Parathyroid adenoma (tissue), 2 donors: ENCODE measurements around the gene SLC4A8.

Source experiments
- H2AFZ ChIP-seq: fragments of 300-600 bp; sonication (generic); one replicate; pipeline ENCODE4 v1.7.0; 2017; ENCODE audit warnings: antibody characterized with exemption, mild to moderate bottlenecking
- H3K27ac ChIP-seq: fragments of 300-600 bp; sonication (generic); one replicate; pipeline ENCODE4 v1.7.0; 2017
- H3K27me3 ChIP-seq: fragments of 300-600 bp; sonication (generic); one replicate; pipeline ENCODE4 v1.7.0; 2017; ENCODE audit warnings: low read length; ENCODE audit not compliant: control insufficient read depth, insufficient read depth
- H3K36me3 ChIP-seq: fragments of 300-600 bp; sonication (generic); one replicate; pipeline ENCODE4 v1.7.0; 2017; ENCODE audit warnings: low read length; ENCODE audit not compliant: control insufficient read depth, insufficient read depth
- H3K4me1 ChIP-seq: fragments of 300-600 bp; sonication (generic); one replicate; pipeline ENCODE4 v1.7.0; 2017; ENCODE audit warnings: control low read depth
- H3K4me2 ChIP-seq: fragments of 300-600 bp; sonication (generic); one replicate; pipeline ENCODE4 v1.7.0; 2017; ENCODE audit warnings: low read length
- H3K4me3 ChIP-seq: fragments of 300-600 bp; sonication (generic); one replicate; pipeline ENCODE4 v1.7.0; 2017; ENCODE audit warnings: low read depth, low read length
- H3K79me2 ChIP-seq: fragments of 300-600 bp; sonication (generic); one replicate; pipeline ENCODE4 v1.7.0; 2017; ENCODE audit warnings: control low read depth
- H3K9ac ChIP-seq: fragments of 300-600 bp; sonication (generic); one replicate; pipeline ENCODE4 v1.7.0; 2017; ENCODE audit warnings: mild to moderate bottlenecking
- H3K9me3 ChIP-seq: fragments of 300-600 bp; sonication (generic); one replicate; pipeline ENCODE4 v1.7.0; 2017; ENCODE audit warnings: low read length; ENCODE audit not compliant: control insufficient read depth
- TF ChIP-seq, protein P1 (sequence below): fragments of 300-600 bp; sonication (generic); IDR thresholded peaks from one replicate; pipeline ENCODE4 v1.7.0; 2017; ENCODE audit warnings: antibody characterized with exemption, mild to moderate bottlenecking
- donor health status: primary hyperparathyroidism.

The SLC4A8 gene

DNA sequence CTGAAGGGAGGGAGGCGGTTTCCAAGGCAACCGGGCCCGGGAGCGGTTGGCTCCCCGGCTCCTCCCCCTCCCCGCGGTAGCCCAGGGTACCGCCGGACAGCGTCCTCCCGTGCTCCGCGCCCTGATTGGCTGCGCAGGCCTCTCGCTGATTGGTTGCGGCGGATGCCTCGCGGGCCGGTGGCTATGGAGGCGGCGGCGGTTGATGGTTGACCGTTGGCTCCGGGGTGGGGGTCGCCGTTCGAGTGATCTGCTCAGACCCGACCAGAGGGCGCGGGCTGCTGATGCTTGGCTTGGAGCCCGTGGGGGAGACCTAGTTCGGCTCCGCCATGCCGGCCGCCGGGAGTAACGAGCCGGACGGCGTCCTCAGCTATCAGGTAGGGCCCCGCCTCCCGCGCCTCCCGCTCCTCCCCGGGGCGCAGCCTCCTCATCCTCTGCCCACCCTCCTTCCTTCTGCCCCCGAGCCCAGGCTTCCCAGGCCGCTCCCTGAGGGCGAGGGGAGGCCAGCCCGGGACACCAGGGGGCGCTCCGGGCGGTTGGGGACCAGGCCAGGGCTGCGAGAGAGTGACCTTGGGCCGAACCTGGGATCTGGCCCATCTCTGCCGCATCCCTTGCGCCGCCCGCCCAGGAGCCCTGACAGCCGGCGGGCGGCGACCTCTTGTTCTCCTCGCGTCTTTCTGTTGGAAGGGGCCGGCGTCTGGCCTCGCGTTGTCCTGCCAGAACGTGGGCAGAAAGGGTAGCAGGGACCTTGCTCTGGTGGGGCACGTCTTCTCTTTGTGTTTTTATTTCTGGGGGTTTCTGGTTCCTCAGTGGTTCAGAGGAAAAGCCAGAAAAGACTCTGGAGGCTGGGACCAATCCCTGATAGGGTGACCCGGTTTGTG lies at the start of gene SLC4A8:
TSS of gene SLC4A8 (plus strand) at position 170 of the 878 bp plus-strand sequence. CDS start at position 327, 157 bp downstream.
- Histone ChIP-seq H3K4me1 (peaks cover 3% of the 10 kb centered on the region), H2AFZ (peak within 1 kb of the TSS; percentile 99), H3K36me3 (no peaks in the 10 kb centered on the region), H3K9me3 (no peaks in the 10 kb centered on the region), H3K79me2 (no peaks in the 10 kb centered on the region), H3K4me2 (peak within 1 kb of the TSS; percentile 85), H3K9ac (no peak within 1 kb of the TSS), H3K27me3 (no peaks in the 10 kb centered on the region), H3K27ac (peak within 1 kb of the TSS; percentile 86), H3K4me3 (peak within 1 kb of the TSS; percentile 61)
- TF ChIP-seq, protein P1, sequence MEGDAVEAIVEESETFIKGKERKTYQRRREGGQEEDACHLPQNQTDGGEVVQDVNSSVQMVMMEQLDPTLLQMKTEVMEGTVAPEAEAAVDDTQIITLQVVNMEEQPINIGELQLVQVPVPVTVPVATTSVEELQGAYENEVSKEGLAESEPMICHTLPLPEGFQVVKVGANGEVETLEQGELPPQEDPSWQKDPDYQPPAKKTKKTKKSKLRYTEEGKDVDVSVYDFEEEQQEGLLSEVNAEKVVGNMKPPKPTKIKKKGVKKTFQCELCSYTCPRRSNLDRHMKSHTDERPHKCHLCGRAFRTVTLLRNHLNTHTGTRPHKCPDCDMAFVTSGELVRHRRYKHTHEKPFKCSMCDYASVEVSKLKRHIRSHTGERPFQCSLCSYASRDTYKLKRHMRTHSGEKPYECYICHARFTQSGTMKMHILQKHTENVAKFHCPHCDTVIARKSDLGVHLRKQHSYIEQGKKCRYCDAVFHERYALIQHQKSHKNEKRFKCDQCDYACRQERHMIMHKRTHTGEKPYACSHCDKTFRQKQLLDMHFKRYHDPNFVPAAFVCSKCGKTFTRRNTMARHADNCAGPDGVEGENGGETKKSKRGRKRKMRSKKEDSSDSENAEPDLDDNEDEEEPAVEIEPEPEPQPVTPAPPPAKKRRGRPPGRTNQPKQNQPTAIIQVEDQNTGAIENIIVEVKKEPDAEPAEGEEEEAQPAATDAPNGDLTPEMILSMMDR = peak; percentile 91

DNA sequence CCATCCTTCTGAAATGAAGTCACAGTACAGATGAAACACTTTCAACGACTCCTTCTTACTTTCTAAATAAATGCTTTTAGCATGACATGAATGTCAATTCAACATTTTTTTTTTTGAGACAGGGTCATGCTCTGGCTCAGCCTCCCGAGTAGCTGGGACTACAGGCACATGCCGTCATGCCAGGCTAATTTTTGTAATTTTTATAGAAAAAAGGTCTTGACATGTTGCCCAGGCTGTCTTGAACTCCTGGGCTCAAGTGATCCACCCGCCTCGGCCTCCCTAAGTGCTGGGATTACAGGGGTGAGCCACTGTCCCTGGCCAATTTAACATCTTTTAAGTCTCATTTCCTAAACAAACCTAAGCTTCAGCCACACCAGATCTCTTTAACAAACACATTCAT lies 49.8 kb upstream of the SLC4A8 start:
- no peak overlapping the region for H2AFZ ChIP-seq
- no peaks in the 10 kb centered on the region for H3K9me3 ChIP-seq
- H3K27ac ChIP-seq = no peak overlapping the region
- H3K36me3 ChIP-seq = no peaks in the 10 kb centered on the region
- TF ChIP-seq, protein P1 = no peak
- no peak overlapping the region for H3K4me2 ChIP-seq
- no peak overlapping the region for H3K4me3 ChIP-seq
- H3K4me1 ChIP-seq = peaks cover 9% of the 10 kb centered on the region
- no peak overlapping the region for H3K9ac ChIP-seq
- H3K27me3 ChIP-seq = no peaks in the 10 kb centered on the region
- no peaks in the 10 kb centered on the region for H3K79me2 ChIP-seq

DNA sequence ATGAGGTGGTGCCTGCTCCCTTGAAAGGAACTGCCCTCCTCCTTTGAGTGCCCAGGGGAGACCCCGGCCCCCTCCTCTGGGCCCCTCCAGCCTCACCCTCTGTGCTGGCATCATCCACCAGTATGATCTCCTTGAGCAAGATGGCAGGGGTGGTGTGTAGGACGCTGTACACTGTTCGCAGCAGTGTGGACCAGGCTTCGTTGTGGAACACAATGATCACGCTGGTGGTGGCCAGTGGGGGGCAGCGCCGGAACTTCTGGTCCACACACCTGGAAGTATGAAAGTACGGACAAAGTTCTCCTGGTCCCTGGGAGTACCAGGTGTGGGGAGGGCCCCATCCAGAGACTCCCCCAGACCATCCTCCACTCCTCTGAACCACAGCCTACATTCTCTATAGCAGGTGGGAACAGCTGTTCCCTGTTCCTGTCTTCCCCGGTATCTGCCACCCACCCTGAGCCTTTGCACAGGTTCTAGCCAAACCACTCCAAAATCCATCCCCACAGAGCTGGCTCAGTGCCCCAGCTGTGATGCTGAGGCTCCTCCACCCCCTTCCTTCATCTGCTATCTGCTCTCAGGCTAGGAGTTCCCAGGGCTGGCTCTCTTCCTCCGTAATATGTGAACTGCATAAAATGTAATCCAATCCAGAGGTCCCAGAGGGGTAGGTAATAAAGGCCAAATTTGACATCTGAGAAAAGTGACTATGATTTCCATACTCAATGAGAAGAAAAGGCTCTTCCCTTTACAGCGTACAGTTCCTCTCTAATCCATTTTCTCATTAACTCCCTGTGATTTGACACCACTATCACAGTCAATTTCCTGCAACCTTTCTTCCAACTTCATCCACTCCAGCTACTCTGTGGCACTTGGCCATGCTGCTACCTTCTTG lies 47.3 kb upstream of the SLC4A8 start:
- Histone ChIP-seq H3K9ac (no peak overlapping the region), H3K79me2 (no peaks in the 10 kb centered on the region), H3K27ac (no peak overlapping the region), H3K4me1 (no peaks in the 10 kb centered on the region), H3K36me3 (no peaks in the 10 kb centered on the region), H2AFZ (no peak overlapping the region), H3K9me3 (no peaks in the 10 kb centered on the region), H3K27me3 (no peaks in the 10 kb centered on the region), H3K4me3 (no peak overlapping the region), H3K4me2 (no peak overlapping the region)
- TF ChIP-seq, protein P1 = no peak

DNA sequence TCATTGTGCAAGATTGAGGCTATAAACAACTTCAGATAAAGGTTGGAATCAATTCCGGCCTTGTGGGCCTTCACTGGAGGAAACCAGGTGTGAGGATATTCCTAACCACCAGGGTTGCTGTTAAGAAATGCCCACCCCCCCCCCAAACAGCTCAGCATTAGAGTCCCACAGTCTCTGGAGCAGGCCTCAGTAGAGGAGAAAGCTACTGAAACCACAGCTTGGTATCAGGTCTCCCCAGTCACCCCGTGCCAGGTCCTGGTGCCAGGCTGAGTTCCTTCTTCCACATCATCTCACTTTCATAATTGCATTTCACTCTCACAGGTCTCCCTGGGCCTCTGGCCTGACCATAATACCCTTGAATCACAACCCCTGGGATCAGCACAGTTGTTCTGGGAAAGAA lies 45.9 kb upstream of the SLC4A8 start:
- H3K36me3 ChIP-seq = no peaks in the 10 kb centered on the region
- TF ChIP-seq, protein P1 = no peak
- no peak overlapping the region for H3K9ac ChIP-seq

More for the DNA sequence above, 45.9 kb upstream of the SLC4A8 start:
- Histone ChIP-seq H3K79me2 (no peaks in the 10 kb centered on the region), H3K9me3 (no peaks in the 10 kb centered on the region), H3K4me2 (no peak overlapping the region), H3K27ac (no peak overlapping the region), H3K4me3 (no peak overlapping the region), H2AFZ (no peak overlapping the region), H3K27me3 (no peaks in the 10 kb centered on the region), H3K4me1 (peaks cover 5% of the 10 kb centered on the region)
